PC-9 (cell line): ENCODE measurements around the gene XCR1.

ENCODE experiments used
- EZH2 ChIP-seq: fragments of 200-600 bp; sonication (generic); IDR thresholded peaks from 2 replicates; pipeline ENCODE4 v1.8.0; 2017; ENCODE audit warnings: antibody characterized with exemption, low read depth
- TF ChIP-seq, protein P1 (sequence below): fragments of 200-600 bp; sonication (generic); conservative IDR thresholded peaks from 2 replicates; pipeline ENCODE4 v1.6.1; 2017; ENCODE audit warnings: mixed run types, antibody characterized with exemption, mild to moderate bottlenecking, moderate library complexity

DNA sequence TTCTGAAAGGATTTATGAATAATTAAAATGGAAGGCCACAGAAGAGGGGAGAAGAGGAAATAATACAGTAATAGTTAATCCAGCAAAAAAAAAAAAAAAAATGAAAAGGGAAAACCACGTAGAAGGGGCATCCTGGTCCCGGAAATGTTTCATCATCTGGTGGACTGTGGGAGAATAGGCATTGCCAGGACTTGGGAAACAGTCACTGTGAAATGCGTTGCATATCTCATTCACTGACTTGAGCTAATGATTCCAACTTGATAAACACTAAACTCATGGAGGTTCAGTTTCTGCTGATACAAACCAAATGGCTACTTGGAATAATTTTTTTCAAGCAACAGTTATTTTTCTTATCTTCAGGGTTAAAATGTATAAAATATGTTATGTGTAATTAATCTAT, 3.2 kb downstream of the XCR1 start:
- TF ChIP-seq, protein P1, sequence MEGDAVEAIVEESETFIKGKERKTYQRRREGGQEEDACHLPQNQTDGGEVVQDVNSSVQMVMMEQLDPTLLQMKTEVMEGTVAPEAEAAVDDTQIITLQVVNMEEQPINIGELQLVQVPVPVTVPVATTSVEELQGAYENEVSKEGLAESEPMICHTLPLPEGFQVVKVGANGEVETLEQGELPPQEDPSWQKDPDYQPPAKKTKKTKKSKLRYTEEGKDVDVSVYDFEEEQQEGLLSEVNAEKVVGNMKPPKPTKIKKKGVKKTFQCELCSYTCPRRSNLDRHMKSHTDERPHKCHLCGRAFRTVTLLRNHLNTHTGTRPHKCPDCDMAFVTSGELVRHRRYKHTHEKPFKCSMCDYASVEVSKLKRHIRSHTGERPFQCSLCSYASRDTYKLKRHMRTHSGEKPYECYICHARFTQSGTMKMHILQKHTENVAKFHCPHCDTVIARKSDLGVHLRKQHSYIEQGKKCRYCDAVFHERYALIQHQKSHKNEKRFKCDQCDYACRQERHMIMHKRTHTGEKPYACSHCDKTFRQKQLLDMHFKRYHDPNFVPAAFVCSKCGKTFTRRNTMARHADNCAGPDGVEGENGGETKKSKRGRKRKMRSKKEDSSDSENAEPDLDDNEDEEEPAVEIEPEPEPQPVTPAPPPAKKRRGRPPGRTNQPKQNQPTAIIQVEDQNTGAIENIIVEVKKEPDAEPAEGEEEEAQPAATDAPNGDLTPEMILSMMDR, result no peak
- TF ChIP-seq EZH2, result no peak
